ENCODE data around the gene BMPR1B. TPM values are rescaled to one million over a fixed set of nuclear protein-coding genes. Genes with fewer than 3 reads are reported as not detected.

Gene BMPR1B
- total and polyA plus RNA-seq, 9 of the 15 experiments (the other 6 are each of a cell fraction or from before 2014, with no cell fraction given), result 0.01 TPM; not detected in 8

GRCh38 chr4:94887027-94887426 is 129.3 kb downstream of the BMPR1B start (continued):
- TF ChIP-seq PCBP2 (IDR thresholded peaks at IDR 0.05; ENCODE audit: low read depth, low read length, poor library complexity, severe bottlenecking), result no peak

GRCh38 chr4:94889523-94889922 is 131.8 kb downstream of the BMPR1B start:
- no peak for DNase-seq (ENCODE audit: extremely low read depth in 1 of 4, low spot score in 3 of 4)
- in situ Hi-C loops (cut with MboI), result no loop called here
- no peaks in the 10 kb centered on the region for H3K9me1 ChIP-seq (ENCODE audit: control insufficient read depth, insufficient read depth, low read length)
- POLR2A ChIA-PET, result no interaction called here
- H2AFZ ChIP-seq (ENCODE audit: low read depth, low read length), result no peak overlapping the region
- H3K4me3 ChIP-seq, result no peak overlapping the region
- FAIRE-seq, result no peak
- CTCF ChIA-PET (ENCODE audit: low intra/inter-chr PET ratio), result no interaction called here
- H3K79me2 ChIP-seq (ENCODE audit: control insufficient read depth, insufficient read depth, low read length), result no peaks in the 10 kb centered on the region
- no peaks in the 10 kb centered on the region for H3K4me1 ChIP-seq (replicated peaks in 1 of 2; ENCODE audit: control insufficient read depth in 2 of 2, insufficient read depth in 2 of 2, low read length in 2 of 2)
- H3K27me3 ChIP-seq (ENCODE audit: control insufficient read depth in 2 of 2, insufficient read depth in 2 of 2, low read length in 2 of 2), result 0 out of 5 replicates have a peak, but pooled peaks cover 0 to 4% of the 10 kb centered on the region in 2 experiments
- no peak overlapping the region for H3K27ac ChIP-seq (ENCODE audit: extremely low read depth, low read depth, low read length)
- no peaks in the 10 kb centered on the region for H4K20me1 ChIP-seq (replicated peaks; ENCODE audit: control insufficient read depth, insufficient read depth, low read length)
- BruUV-seq (replicated peaks), result no TSS peak
- TF ChIP-seq NRF1 (conservative IDR thresholded peaks at IDR 0.05 in 1 of 2, IDR thresholded peaks at IDR 0.05 in 1 of 2), result no peak
- no peak for TF ChIP-seq HDAC8 (tag; IDR thresholded peaks at IDR 0.05)
- TF ChIP-seq FIP1L1 (IDR thresholded peaks at IDR 0.05; ENCODE audit: low read depth, low read length, poor library complexity, severe bottlenecking), result no peak
- TF ChIP-seq BRD9 (IDR thresholded peaks at IDR 0.05; ENCODE audit: low read depth, partially characterized antibody), result no peak
- no peak for TF ChIP-seq SAFB2 (IDR thresholded peaks at IDR 0.05; ENCODE audit: borderline replicate concordance, low read depth, low read length, severe bottlenecking)
- TF ChIP-seq E2F3 (CRISPR knock-in tag; IDR thresholded peaks at IDR 0.05), result no peak
- no peak for TF ChIP-seq RNF2 (IDR thresholded peaks at IDR 0.05)
- no peak overlapping the region for H3K9ac ChIP-seq (ENCODE audit: insufficient read depth in 1 of 2, low read depth in 2 of 2, low read length in 2 of 2)
- no peaks in the 10 kb centered on the region for H3K36me3 ChIP-seq (ENCODE audit: control insufficient read depth, insufficient read depth, low read length)
- ATAC-seq, result no peak
- WGBS (ENCODE audit: insufficient coverage, low coverage, missing lambda C conversion rate), result 0% methylated on average over 1 of the region's 1 CpG
- intact Hi-C loops (cut with micrococcal nuclease), result no loop called here
- no peak overlapping the region for H3K4me2 ChIP-seq (ENCODE audit: insufficient read depth, low read length)
- H3K9me3 ChIP-seq (replicated peaks; ENCODE audit: control insufficient read depth, insufficient read depth, low read depth, low read length), result no peaks in the 10 kb centered on the region
